ENCODE results near the gene ZNF169. TPM values are rescaled to one million over a fixed set of nuclear protein-coding genes. Genes with fewer than 3 reads are reported as not detected.
"Not testable (repeated sequence)": the region's sequence is repeated elsewhere in the genome, so short reads cannot be mapped to it uniquely, and the experiment has no call there.

Gene ZNF169
- total RNA-seq, 4 donors from 2014 or later: 1.00 to 8.6 (median 2.8) TPM

DNA sequence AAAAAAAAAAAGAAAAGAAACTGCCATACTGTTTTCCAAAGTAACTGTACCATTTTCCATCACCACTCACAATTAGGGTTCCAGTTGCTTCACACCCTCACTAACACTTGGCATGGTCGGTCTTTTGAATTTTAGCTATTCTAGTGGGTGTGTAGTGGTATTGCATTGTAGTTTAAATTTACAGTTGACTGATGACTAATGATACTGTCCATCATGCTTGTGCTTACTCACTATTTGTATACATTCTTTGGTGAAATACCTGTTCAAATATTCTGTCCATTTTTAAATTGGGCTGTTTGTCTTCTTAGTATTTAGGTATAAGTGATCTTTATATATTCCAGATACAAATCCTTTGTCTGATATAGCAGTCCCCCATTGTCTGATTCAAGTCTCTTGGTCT lies 36.2 kb upstream of the ZNF169 start:
- H3K9me3 ChIP-seq: peaks cover 0 to 9% (median 6%) of the 10 kb centered on the region in 3 donors
- TF ChIP-seq POLR2A (IDR thresholded peaks at IDR 0.05) (no peak), CTCF (IDR thresholded peaks at IDR 0.05) (peak in 1 of 6 experiments; percentile 25)
- DNase-seq: no peak
- H3K27me3 ChIP-seq: no peaks in the 10 kb centered on the region
- H3K27ac ChIP-seq: no peak overlapping the region
- no peak overlapping the region for H3K4me3 ChIP-seq
- intact Hi-C loops (cut with DNase I): no loop called here
- WGBS, 2 donors: 47 to 79% methylated on average over 1 of the region's 1 CpG
- no peaks in the 10 kb centered on the region for H3K36me3 ChIP-seq
- no peaks in the 10 kb centered on the region for H3K4me1 ChIP-seq

- H3K27ac ChIP-seq; H3K4me3 ChIP-seq; H3K27me3 ChIP-seq; H3K4me1 ChIP-seq; H3K36me3 ChIP-seq; intact Hi-C loops (cut with DNase I); DNase-seq: not testable (repeated sequence)
- H3K9me3 ChIP-seq: peaks cover 0 to 14% (median 14%) of the 10 kb centered on the region in 3 donors
- 83 to 92% methylated on average over 2 of the region's 2 CpGs for WGBS, 2 donors
These were observed 33.7 kb upstream of the ZNF169 start for GRCh38 chr9:94225413-94225812.

DNA sequence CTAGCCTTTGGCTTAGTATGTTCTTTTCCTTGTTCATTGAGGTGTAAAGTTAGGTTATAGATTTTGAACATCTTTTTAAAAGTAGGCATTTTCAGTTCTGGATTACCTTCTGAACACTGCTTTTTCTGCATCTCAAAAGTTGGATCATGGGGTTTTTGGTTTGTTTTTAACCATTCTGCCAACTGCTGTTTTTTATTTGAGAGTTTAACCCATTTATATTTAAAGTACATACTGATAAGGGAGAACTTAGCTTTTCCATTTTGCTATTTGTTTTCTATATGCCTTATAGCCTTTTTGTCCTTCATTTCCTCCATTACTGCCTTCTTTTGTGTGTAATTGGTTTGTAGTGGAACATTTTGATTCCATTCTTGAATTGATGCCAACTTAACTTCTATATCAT lies 30.5 kb upstream of the ZNF169 start:
- Histone ChIP-seq H3K4me3 (no peak overlapping the region), H3K27ac (no peak overlapping the region), H3K27me3 (peaks cover 0 to 14% (median 0%) of the 10 kb centered on the region in 4 donors), H3K36me3 (no peaks in the 10 kb centered on the region), H3K4me1 (no peaks in the 10 kb centered on the region), H3K9me3 (peaks cover 0 to 14% (median 14%) of the 10 kb centered on the region in 3 donors)
- no peak for DNase-seq
- intact Hi-C loops (cut with DNase I): no loop called here
- TF ChIP-seq CTCF (IDR thresholded peaks at IDR 0.05) (no peak), POLR2A (IDR thresholded peaks at IDR 0.05) (no peak)

DNA sequence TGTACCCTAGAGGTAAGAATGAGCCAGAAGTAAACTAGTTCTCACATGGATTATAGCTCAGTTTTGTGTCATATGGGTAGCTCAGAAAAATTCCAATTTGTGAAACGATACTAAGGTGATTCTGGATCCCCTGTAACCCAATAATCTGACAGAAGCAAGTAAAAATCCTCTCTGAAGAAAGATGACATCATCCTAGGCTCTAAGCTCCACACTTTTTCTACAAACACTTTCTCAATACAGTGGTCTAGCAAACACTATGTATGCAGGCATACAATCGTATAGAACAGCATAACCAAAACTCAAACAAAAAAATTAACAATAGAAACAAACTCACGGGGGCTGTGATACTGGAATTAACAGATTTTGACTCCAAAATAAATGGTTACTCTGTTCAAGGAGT lies 26.7 kb upstream of the ZNF169 start:
- DNase-seq: no peak
- intact Hi-C loops (cut with DNase I): no loop called here
- no peak overlapping the region for H3K4me3 ChIP-seq
- H3K36me3 ChIP-seq: no peaks in the 10 kb centered on the region
- no peaks in the 10 kb centered on the region for H3K4me1 ChIP-seq
- no peak overlapping the region for H3K27ac ChIP-seq
- TF ChIP-seq CTCF (IDR thresholded peaks at IDR 0.05) (no peak), POLR2A (IDR thresholded peaks at IDR 0.05) (no peak)
- WGBS, 2 donors: 82 to 83% methylated on average over 3 of the region's 3 CpGs
- H3K9me3 ChIP-seq: peaks cover 0 to 8% (median 5%) of the 10 kb centered on the region in 3 donors
- peaks cover 0 to 14% (median 0%) of the 10 kb centered on the region in 4 donors for H3K27me3 ChIP-seq

- H3K36me3 ChIP-seq; H3K27ac ChIP-seq; DNase-seq; H3K4me1 ChIP-seq; intact Hi-C loops (cut with DNase I); H3K9me3 ChIP-seq; H3K27me3 ChIP-seq; H3K4me3 ChIP-seq: not testable (repeated sequence)
- 96 to 98% methylated on average over 4 of the region's 4 CpGs for WGBS, 2 donors
These were observed 18.0 kb upstream of the ZNF169 start for GRCh38 chr9:94241098-94241497.

GRCh38 chr9:94245651-94246050 lies 13.4 kb upstream of the ZNF169 start:
- no peaks in the 10 kb centered on the region for H3K9me3 ChIP-seq
- TF ChIP-seq CTCF (IDR thresholded peaks at IDR 0.05): no peak
- no peak for TF ChIP-seq POLR2A (IDR thresholded peaks at IDR 0.05)
- WGBS, 2 donors: 55 to 75% methylated on average over 2 of the region's 2 CpGs
- no peak for DNase-seq
- no peak overlapping the region for H3K4me3 ChIP-seq
- intact Hi-C loops (cut with DNase I): no loop called here
- H3K4me1 ChIP-seq: no peaks in the 10 kb centered on the region
- no peak overlapping the region for H3K27ac ChIP-seq
- H3K27me3 ChIP-seq: no peaks in the 10 kb centered on the region
- no peaks in the 10 kb centered on the region for H3K36me3 ChIP-seq
